SK-N-SH treated with all-trans-retinoic acid at 6 μM for 48 hours (cell line): ENCODE results near the gene CLSTN3.

Experiments used
- CREB5 ChIP-seq: fragments of 250-450 bp; sonication (Bioruptor Pico); IDR thresholded peaks from 2 replicates; pipeline ENCODE4 v1.5.1; 2020; ENCODE audit warnings: low read depth, mild to moderate bottlenecking, moderate library complexity
- CSDC2 ChIP-seq: fragments of 250-450 bp; sonication (Bioruptor Pico); IDR thresholded peaks from 2 replicates; pipeline ENCODE4 v1.5.0; 2020; ENCODE audit warnings: mild to moderate bottlenecking, moderate library complexity
- OSR1 ChIP-seq: fragments of 250-450 bp; sonication (Bioruptor Pico); IDR thresholded peaks from 2 replicates; pipeline ENCODE4 v1.8.0; 2022; ENCODE audit warnings: moderate library complexity, mild to moderate bottlenecking, inconsistent platforms
- RARB ChIP-seq: fragments of 250-450 bp; sonication (Bioruptor Pico); IDR thresholded peaks from 2 replicates; pipeline ENCODE4 v1.8.0; 2021; ENCODE audit warnings: mild to moderate bottlenecking, moderate library complexity
- SNAI2 ChIP-seq: fragments of 250-450 bp; sonication (Bioruptor Pico); IDR thresholded peaks from 2 replicates; pipeline ENCODE4 v1.5.0; 2020; ENCODE audit warnings: mild to moderate bottlenecking, moderate library complexity
- TOX ChIP-seq: fragments of 250-450 bp; sonication (Bioruptor Pico); IDR thresholded peaks from 2 replicates; pipeline ENCODE4 v1.8.0; 2021; ENCODE audit warnings: mild to moderate bottlenecking, moderate library complexity, borderline replicate concordance
- TF ChIP-seq, protein P1 (sequence below): fragments of 250-450 bp; sonication (Bioruptor Pico); IDR thresholded peaks from 2 replicates; pipeline ENCODE4 v1.8.0; 2020; ENCODE audit warnings: mild to moderate bottlenecking, moderate library complexity, borderline replicate concordance

DNA sequence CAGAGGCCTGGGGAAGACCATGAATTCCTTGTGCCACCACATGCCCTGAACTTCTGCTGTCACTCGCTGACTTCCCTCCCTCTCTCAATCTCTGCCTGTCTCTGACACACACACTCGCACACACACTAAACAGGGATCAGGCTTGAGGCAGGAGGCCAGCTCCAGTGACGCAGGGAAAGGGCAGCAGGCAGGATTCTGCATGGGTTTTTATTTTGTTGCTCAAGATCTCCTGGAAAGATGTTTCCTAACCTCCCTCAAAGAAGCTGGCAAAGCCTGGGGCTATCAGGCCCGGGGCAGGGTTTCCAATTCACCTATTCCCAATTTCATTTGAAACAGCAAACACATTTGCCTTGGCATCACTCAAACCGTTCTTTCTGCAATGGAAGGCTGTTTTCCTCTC is 31.6 kb downstream of the CLSTN3 start:
- TF ChIP-seq, protein P1, sequence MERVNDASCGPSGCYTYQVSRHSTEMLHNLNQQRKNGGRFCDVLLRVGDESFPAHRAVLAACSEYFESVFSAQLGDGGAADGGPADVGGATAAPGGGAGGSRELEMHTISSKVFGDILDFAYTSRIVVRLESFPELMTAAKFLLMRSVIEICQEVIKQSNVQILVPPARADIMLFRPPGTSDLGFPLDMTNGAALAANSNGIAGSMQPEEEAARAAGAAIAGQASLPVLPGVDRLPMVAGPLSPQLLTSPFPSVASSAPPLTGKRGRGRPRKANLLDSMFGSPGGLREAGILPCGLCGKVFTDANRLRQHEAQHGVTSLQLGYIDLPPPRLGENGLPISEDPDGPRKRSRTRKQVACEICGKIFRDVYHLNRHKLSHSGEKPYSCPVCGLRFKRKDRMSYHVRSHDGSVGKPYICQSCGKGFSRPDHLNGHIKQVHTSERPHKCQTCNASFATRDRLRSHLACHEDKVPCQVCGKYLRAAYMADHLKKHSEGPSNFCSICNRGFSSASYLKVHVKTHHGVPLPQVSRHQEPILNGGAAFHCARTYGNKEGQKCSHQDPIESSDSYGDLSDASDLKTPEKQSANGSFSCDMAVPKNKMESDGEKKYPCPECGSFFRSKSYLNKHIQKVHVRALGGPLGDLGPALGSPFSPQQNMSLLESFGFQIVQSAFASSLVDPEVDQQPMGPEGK (CRISPR knock-in tag), result no peak
- TF ChIP-seq TOX (CRISPR knock-in tag), result no peak
- TF ChIP-seq OSR1 (CRISPR knock-in tag), result no peak
- TF ChIP-seq RARB (CRISPR knock-in tag), result no peak
- no peak for TF ChIP-seq CSDC2 (CRISPR knock-in tag)
- TF ChIP-seq CREB5 (CRISPR knock-in tag), result no peak
- no peak for TF ChIP-seq SNAI2
